ENCODE data around the gene PFKFB2. TPM values are rescaled to one million over a fixed set of nuclear protein-coding genes. Genes with fewer than 3 reads are reported as not detected.

Gene PFKFB2
- total RNA-seq, 1 experiment from 2014 or later = 35.6 TPM

GRCh38 chr1:207112616-207113296, 59.7 kb downstream of the PFKFB2 start:
- no peak for ATAC-seq
- Histone ChIP-seq H3K27me3 (ENCODE audit: control insufficient read depth, insufficient read depth, low read length) (no peaks in the 10 kb centered on the region; the same call in 1 of the 2 replicates), H3K4me1 (ENCODE audit: control insufficient read depth, insufficient read depth, low read length) (no peaks in the 10 kb centered on the region), H3K36me3 (ENCODE audit: control insufficient read depth, insufficient read depth, low read length) (no peaks in the 10 kb centered on the region), H3K9me3 (ENCODE audit: control insufficient read depth, insufficient read depth, low read depth, low read length) (no peaks in the 10 kb centered on the region), H3K4me3 (ENCODE audit: low read depth in 2 of 2, low read length in 2 of 2) (no peak overlapping the region), H3K27ac (ENCODE audit: low read length) (no peak overlapping the region)
- intact Hi-C loops (cut with micrococcal nuclease; ENCODE audit: unreplicated experiment) (no loop called here), in situ Hi-C loops (cut with HindIII; ENCODE audit: low pct_unique_long_range_greater_than_20kb, low sequenced_read_pairs) (no loop called here)
- POLR2A ChIA-PET = no interaction called here
- no TSS peak for BruUV-seq (replicated peaks)
- TF ChIP-seq REST (IDR thresholded peaks at IDR 0.05; ENCODE audit: insufficient read depth in 1 of 2, low read depth in 2 of 2, low read length in 1 of 2) (no peak), SIN3A (IDR thresholded peaks at IDR 0.05; ENCODE audit: borderline replicate concordance, insufficient read depth, low read depth, low read length) (no peak), CTCF (IDR thresholded peaks at IDR 0.05) (no peak), POLR2AphosphoS5 (IDR thresholded peaks at IDR 0.05; ENCODE audit: low read depth, low read length) (no peak), TCF7L2 (IDR thresholded peaks at IDR 0.05; ENCODE audit: low read depth, low read length) (no peak)
- no peak for DNase-seq (ENCODE audit: low read depth, low spot score)
- CTCF ChIA-PET = no interaction called here

GRCh38 chr1:207115269-207115668, 62.2 kb downstream of the PFKFB2 start:
- no peak for ATAC-seq
- in situ Hi-C loops (cut with HindIII; ENCODE audit: low pct_unique_long_range_greater_than_20kb, low sequenced_read_pairs) (no loop called here), intact Hi-C loops (cut with micrococcal nuclease; ENCODE audit: unreplicated experiment) (no loop called here)
- no TSS peak for BruUV-seq (replicated peaks)
- H3K27ac ChIP-seq (ENCODE audit: low read length) = no peak overlapping the region
- TF ChIP-seq POLR2AphosphoS5 (IDR thresholded peaks at IDR 0.05; ENCODE audit: low read depth, low read length) (no peak), TCF7L2 (IDR thresholded peaks at IDR 0.05; ENCODE audit: low read depth, low read length) (no peak), CTCF (IDR thresholded peaks at IDR 0.05) (no peak), REST (IDR thresholded peaks at IDR 0.05; ENCODE audit: insufficient read depth in 1 of 2, low read depth in 2 of 2, low read length in 1 of 2) (no peak), SIN3A (IDR thresholded peaks at IDR 0.05; ENCODE audit: borderline replicate concordance, insufficient read depth, low read depth, low read length) (no peak)
- no peaks in the 10 kb centered on the region for H3K4me1 ChIP-seq (ENCODE audit: control insufficient read depth, insufficient read depth, low read length)
- DNase-seq (ENCODE audit: low read depth, low spot score) = no peak
- ChIA-PET POLR2A (no interaction called here), CTCF (no interaction called here)
- no peaks in the 10 kb centered on the region for H3K36me3 ChIP-seq (ENCODE audit: control insufficient read depth, insufficient read depth, low read length)
- no peaks in the 10 kb centered on the region for H3K9me3 ChIP-seq (ENCODE audit: control insufficient read depth, insufficient read depth, low read depth, low read length)
- no peaks in the 10 kb centered on the region; the same call in 1 of the 2 replicates for H3K27me3 ChIP-seq (ENCODE audit: control insufficient read depth, insufficient read depth, low read length)
- H3K4me3 ChIP-seq (ENCODE audit: low read depth in 2 of 2, low read length in 2 of 2) = no peak overlapping the region
